ENCODE data around the gene LRRC3C. TPM values are rescaled to one million over a fixed set of nuclear protein-coding genes. Genes with fewer than 3 reads are reported as not detected.

LRRC3C gene
- not detected in 2 replicates for total RNA-seq

GRCh38 chr17:39927101-39927928, at the start of gene LRRC3C, which contains the start of gene ORMDL3:
LRRC3C (plus strand) TSS chr17:39927732; CDS start chr17:39941524, 13,792 bp downstream.
ORMDL3 (minus strand) TSS chr17:39927601; CDS start chr17:39924203, 3,398 bp downstream.

GRCh38 chr17:39962642-39963220, 35.2 kb downstream of the LRRC3C start, which contains the start of gene GSDMA:
GSDMA (plus strand) TSS chr17:39963004; CDS start chr17:39965688, 2,684 bp downstream.

GRCh38 chr17:39980351-39981206, 53.0 kb downstream of the LRRC3C start, which contains the start of gene PSMD3:
PSMD3 (plus strand) TSS chr17:39980807; CDS start chr17:39980971, 164 bp downstream.

Other genes with a start within 250 kb of the LRRC3C start
- 2.8 and 8.2 TPM in 2 replicates for gene PGAP3, start 239.7 kb upstream of the LRRC3C start, total RNA-seq
- 8.1 and 9.2 TPM in 2 replicates for gene ERBB2, start 227.7 kb upstream of the LRRC3C start, total RNA-seq
- 14.4 and 15.6 TPM in 2 replicates for gene MIEN1, start 197.2 kb upstream of the LRRC3C start, total RNA-seq
- 0.16 TPM in 1 of 2 replicates, not detected in the other for gene GRB7, start 189.8 kb upstream of the LRRC3C start, total RNA-seq
- gene IKZF3, start 63.4 kb upstream of the LRRC3C start, total RNA-seq = not detected in 2 replicates
- gene ZPBP2, start 59.5 kb upstream of the LRRC3C start, total RNA-seq = not detected in 2 replicates
- 1.5 and 7.0 TPM in 2 replicates for gene GSDMB, start 9.1 kb upstream of the LRRC3C start, total RNA-seq
- gene ORMDL3, start 131 bp upstream of the LRRC3C start, total RNA-seq = 17.8 and 40.2 TPM in 2 replicates
- not detected in 2 replicates for gene GSDMA, start 35.3 kb downstream of the LRRC3C start, total RNA-seq
- gene PSMD3, start 53.1 kb downstream of the LRRC3C start, total RNA-seq = 82.6 and 91.4 TPM in 2 replicates
- gene CSF3, start 87.7 kb downstream of the LRRC3C start, total RNA-seq = 0.19 and 0.97 TPM in 2 replicates
- 28.8 and 53.6 TPM in 2 replicates for gene MED24, start 126.7 kb downstream of the LRRC3C start, total RNA-seq
- 13.3 and 26.4 TPM in 2 replicates for gene THRA, start 135.2 kb downstream of the LRRC3C start, total RNA-seq
- 0.65 and 1.8 TPM in 2 replicates for gene NR1D1, start 172.9 kb downstream of the LRRC3C start, total RNA-seq
- gene MSL1, start 194.2 kb downstream of the LRRC3C start, total RNA-seq = 28.7 and 55.9 TPM in 2 replicates
- gene CASC3, start 212.8 kb downstream of the LRRC3C start, total RNA-seq = 22.0 and 30.8 TPM in 2 replicates
- 1.1 and 1.8 TPM in 2 replicates for gene RAPGEFL1, start 249.7 kb downstream of the LRRC3C start, total RNA-seq

Data from bladder microvascular endothelial cell (primary cell).